Activated T-cell treated with anti-CD3 and anti-CD28 coated beads, Interleukin-2, amount 50 U/mL, for 24 hours (primary cell): ENCODE data around the gene FOXN1.
A peak's percentile ranks its signal among the peaks of the same experiment; 100 is the strongest.

ENCODE experiments used
- DNase-seq: peaks from one replicate; pipeline ENCODE4 v3.0.0-alpha.2; 2020
- H3K27ac Mint-ChIP-seq: 2 replicates; pipeline ENCODE4 v1.8.0; 2020; ENCODE audit warnings: mild to moderate bottlenecking, mixed read lengths
- H3K27me3 Mint-ChIP-seq: 2 replicates; pipeline ENCODE4 v1.8.0; 2020; ENCODE audit warnings: mixed read lengths
- H3K36me3 Mint-ChIP-seq: 2 replicates; pipeline ENCODE4 v1.8.0; 2020; ENCODE audit warnings: low read depth, mixed read lengths
- H3K4me1 Mint-ChIP-seq: 2 replicates; pipeline ENCODE4 v1.8.0; 2020; ENCODE audit warnings: low read depth, mixed read lengths
- H3K4me3 Mint-ChIP-seq: 2 replicates; pipeline ENCODE4 v1.8.0; 2020; ENCODE audit warnings: mild to moderate bottlenecking, moderate library complexity, mixed read lengths
- H3K9me3 Mint-ChIP-seq: 2 replicates; pipeline ENCODE4 v1.8.0; 2020; ENCODE audit warnings: mixed read lengths

FOXN1 gene

GRCh38 chr17:28549236-28550132 lies 43.3 kb downstream of the FOXN1 start:
- peaks cover 52% of the 10 kb centered on the region for H3K4me1 Mint-ChIP-seq
- H3K9me3 Mint-ChIP-seq = no peaks in the 10 kb centered on the region
- peak overlapping the region; percentile 79 for H3K27ac Mint-ChIP-seq
- H3K4me3 Mint-ChIP-seq = peak overlapping the region; percentile 26
- H3K27me3 Mint-ChIP-seq = no peaks in the 10 kb centered on the region
- DNase-seq = peak; percentile 65
- peaks cover 40% of the 10 kb centered on the region for H3K36me3 Mint-ChIP-seq

- Mint-ChIP-seq H3K4me3 (peak overlapping the region; percentile 88), H3K36me3 (peaks cover 52% of the 10 kb centered on the region), H3K27ac (peak overlapping the region; percentile 84), H3K4me1 (peaks cover 52% of the 10 kb centered on the region), H3K27me3 (no peaks in the 10 kb centered on the region), H3K9me3 (no peaks in the 10 kb centered on the region)
- no peak for DNase-seq
These were observed 44.7 kb downstream of the FOXN1 start for GRCh38 chr17:28550858-28551257.

DNA sequence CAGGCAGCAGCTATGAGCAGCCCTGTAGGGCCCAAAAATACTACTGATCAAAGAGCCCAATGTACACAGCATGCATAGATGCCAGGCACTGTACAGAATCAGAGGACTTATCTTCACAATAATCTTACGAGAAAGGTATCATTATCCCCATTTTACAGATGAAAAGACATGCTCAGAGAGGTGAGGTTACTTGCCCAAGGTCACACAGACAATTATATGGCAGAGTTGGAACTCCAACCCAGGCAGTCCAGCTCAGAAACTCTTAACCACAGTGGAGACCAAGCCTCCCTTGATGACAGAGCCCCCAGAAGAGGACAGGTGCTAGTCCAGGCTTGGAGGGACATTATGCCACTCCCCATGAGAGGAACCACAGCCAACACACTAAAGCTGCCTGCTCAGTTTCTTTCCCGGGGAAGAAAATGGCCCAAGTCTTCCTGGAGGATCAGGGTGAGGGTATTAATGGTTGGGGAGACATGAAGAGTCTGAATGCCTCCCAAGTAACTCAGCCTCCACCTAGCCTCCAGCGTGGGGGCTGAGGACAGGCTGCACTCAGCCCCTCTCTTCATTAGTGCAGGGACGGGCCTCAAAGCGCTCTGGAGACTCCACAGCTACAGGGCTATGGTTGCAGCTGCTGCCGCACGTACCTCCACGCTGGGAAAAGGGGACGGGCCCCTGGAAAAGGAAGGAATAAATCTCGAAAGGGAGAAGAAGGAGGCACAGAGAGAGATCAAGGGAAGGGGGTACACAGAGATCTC lies 45.5 kb downstream of the FOXN1 start:
- no peaks in the 10 kb centered on the region for H3K9me3 Mint-ChIP-seq
- peak overlapping the region; percentile 88 for H3K4me3 Mint-ChIP-seq
- H3K27ac Mint-ChIP-seq = peak overlapping the region; percentile 84
- DNase-seq = peak; percentile 44
- H3K4me1 Mint-ChIP-seq = peaks cover 52% of the 10 kb centered on the region
- peaks cover 56% of the 10 kb centered on the region for H3K36me3 Mint-ChIP-seq
- H3K27me3 Mint-ChIP-seq = no peaks in the 10 kb centered on the region

GRCh38 chr17:28552176-28552999 lies 46.2 kb downstream of the FOXN1 start, which contains the start of gene UNC119:
UNC119 (minus strand) TSS chr17:28552624; CDS start chr17:28552557, 67 bp downstream.
- Mint-ChIP-seq H3K36me3 (peaks cover 57% of the 10 kb centered on the region), H3K27ac (peak within 1 kb of the TSS; percentile 84), H3K4me1 (peaks cover 56% of the 10 kb centered on the region), H3K9me3 (no peaks in the 10 kb centered on the region), H3K27me3 (no peaks in the 10 kb centered on the region), H3K4me3 (peak within 1 kb of the TSS; percentile 88)
- peak; percentile 88 for DNase-seq

DNA sequence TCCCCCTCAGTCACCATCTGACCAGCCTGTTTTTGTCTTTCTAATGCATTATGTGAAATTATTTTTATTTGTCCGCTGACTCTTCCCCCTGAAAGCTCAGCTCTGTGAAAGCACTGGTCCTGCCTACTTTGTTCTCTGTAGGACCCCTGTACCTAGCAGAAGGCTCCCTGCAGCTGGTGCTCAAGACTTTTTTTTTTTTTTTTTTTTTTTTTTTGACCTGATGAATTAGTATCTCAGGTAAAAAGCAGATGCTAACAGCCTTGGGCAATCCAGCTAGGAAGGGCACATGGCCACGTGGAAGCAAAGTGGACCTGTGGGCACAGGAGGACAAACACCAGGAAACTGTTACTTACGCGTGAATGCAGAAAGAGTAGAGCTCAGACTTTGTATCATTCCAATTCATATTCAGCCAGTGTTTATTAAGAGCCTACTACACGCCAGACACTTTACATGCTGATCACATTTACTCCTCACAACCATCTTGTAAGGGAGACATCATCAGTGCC lies 46.9 kb downstream of the FOXN1 start:
- Mint-ChIP-seq H3K9me3 (no peaks in the 10 kb centered on the region), H3K27ac (peak overlapping the region; percentile 70), H3K4me1 (peaks cover 53% of the 10 kb centered on the region), H3K36me3 (peaks cover 59% of the 10 kb centered on the region), H3K27me3 (no peaks in the 10 kb centered on the region), H3K4me3 (peak overlapping the region; percentile 88)
- DNase-seq = no peak

DNA sequence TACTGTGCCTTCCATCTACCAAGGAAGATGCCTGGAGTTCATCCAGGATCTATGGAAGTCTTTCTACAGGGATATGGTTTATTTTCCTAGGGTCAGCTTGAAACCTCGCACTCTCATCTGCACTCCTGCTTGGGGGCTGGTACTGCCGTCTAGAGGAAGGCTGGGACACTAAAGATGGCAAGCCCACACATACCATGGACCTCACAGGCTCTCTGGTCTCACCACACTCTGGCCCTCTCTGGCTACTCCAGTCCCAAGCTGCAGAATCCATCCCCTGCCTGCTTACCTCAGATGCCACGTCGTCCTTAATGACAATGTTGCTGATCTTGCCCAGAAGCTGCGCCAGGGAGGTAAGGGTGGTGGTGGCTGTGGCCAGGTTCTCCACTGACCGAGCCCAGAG lies 48.4 kb downstream of the FOXN1 start:
- no peaks in the 10 kb centered on the region for H3K9me3 Mint-ChIP-seq
- peaks cover 38% of the 10 kb centered on the region for H3K4me1 Mint-ChIP-seq
- DNase-seq = no peak
- H3K36me3 Mint-ChIP-seq = peaks cover 71% of the 10 kb centered on the region
- no peak overlapping the region for H3K27ac Mint-ChIP-seq
- H3K4me3 Mint-ChIP-seq = no peak overlapping the region
- no peaks in the 10 kb centered on the region for H3K27me3 Mint-ChIP-seq

GRCh38 chr17:28555022-28555421 lies 48.9 kb downstream of the FOXN1 start:
- Mint-ChIP-seq H3K9me3 (no peaks in the 10 kb centered on the region), H3K4me3 (no peak overlapping the region), H3K4me1 (peaks cover 34% of the 10 kb centered on the region), H3K36me3 (peaks cover 75% of the 10 kb centered on the region), H3K27ac (no peak overlapping the region), H3K27me3 (no peaks in the 10 kb centered on the region)
- no peak for DNase-seq

DNA sequence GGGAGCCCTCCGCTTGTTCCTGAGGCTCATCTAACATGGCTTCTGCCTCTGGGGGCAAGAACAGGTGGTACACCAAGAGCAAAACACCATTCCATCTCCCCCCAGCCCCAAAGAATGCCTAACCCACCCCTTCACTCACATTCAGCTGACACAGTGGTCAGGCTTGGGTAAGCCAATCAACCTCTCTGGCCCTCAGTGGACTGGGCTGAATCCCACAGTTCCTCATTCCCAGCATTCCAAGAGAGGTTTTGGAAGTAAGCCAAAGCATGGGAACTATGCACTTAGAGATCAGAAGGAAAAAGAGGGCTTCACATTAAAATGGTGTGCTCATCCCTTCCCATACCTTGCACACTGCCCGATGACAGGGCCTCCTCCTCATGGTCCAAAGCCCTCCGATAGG lies 57.3 kb downstream of the FOXN1 start:
- Mint-ChIP-seq H3K4me3 (no peak overlapping the region), H3K27me3 (no peaks in the 10 kb centered on the region), H3K9me3 (no peaks in the 10 kb centered on the region), H3K36me3 (peaks cover 75% of the 10 kb centered on the region), H3K27ac (no peak overlapping the region), H3K4me1 (peaks cover 23% of the 10 kb centered on the region)
- DNase-seq = no peak

- H3K36me3 Mint-ChIP-seq = peaks cover 72% of the 10 kb centered on the region
- no peaks in the 10 kb centered on the region for H3K27me3 Mint-ChIP-seq
- no peak overlapping the region for H3K4me3 Mint-ChIP-seq
- H3K9me3 Mint-ChIP-seq = no peaks in the 10 kb centered on the region
- H3K4me1 Mint-ChIP-seq = peaks cover 50% of the 10 kb centered on the region
- DNase-seq = no peak
- H3K27ac Mint-ChIP-seq = peak overlapping the region; percentile 59
These were observed 61.5 kb downstream of the FOXN1 start for GRCh38 chr17:28567604-28568003.

GRCh38 chr17:28569446-28569845 lies 63.3 kb downstream of the FOXN1 start:
- no peak for DNase-seq
- Mint-ChIP-seq H3K4me1 (peaks cover 54% of the 10 kb centered on the region), H3K27me3 (no peaks in the 10 kb centered on the region), H3K9me3 (no peaks in the 10 kb centered on the region), H3K36me3 (peaks cover 66% of the 10 kb centered on the region), H3K27ac (peak overlapping the region; percentile 74), H3K4me3 (peak overlapping the region; percentile 95)

- peak; percentile 70 for DNase-seq
- no peaks in the 10 kb centered on the region for H3K9me3 Mint-ChIP-seq
- peaks cover 64% of the 10 kb centered on the region for H3K36me3 Mint-ChIP-seq
- H3K27me3 Mint-ChIP-seq = no peaks in the 10 kb centered on the region
- H3K27ac Mint-ChIP-seq = peak overlapping the region; percentile 97
- H3K4me3 Mint-ChIP-seq = peak overlapping the region; percentile 95
- H3K4me1 Mint-ChIP-seq = peaks cover 48% of the 10 kb centered on the region
These were observed 64.7 kb downstream of the FOXN1 start for GRCh38 chr17:28570716-28571360.

- H3K27ac Mint-ChIP-seq = peak within 1 kb of the TSS; percentile 97
- H3K27me3 Mint-ChIP-seq = no peaks in the 10 kb centered on the region
- H3K36me3 Mint-ChIP-seq = peaks cover 66% of the 10 kb centered on the region
- H3K4me3 Mint-ChIP-seq = peak within 1 kb of the TSS; percentile 95
- peaks cover 53% of the 10 kb centered on the region for H3K4me1 Mint-ChIP-seq
- DNase-seq = peak; percentile 94
- no peaks in the 10 kb centered on the region for H3K9me3 Mint-ChIP-seq
These were observed 65.4 kb downstream of the FOXN1 start, which contains the start of gene PIGS for GRCh38 chr17:28571361-28572122. PIGS (minus strand) TSS chr17:28571524; CDS start chr17:28571496, 28 bp downstream.
